ENCODE results near the gene RECQL.
A peak's percentile ranks its signal among the peaks of the same experiment; 100 is the strongest.

Gene RECQL

GRCh38 chr12:21501258-21502163 lies at the start of gene RECQL, which contains the start of gene GOLT1B:
RECQL (minus strand) TSS chr12:21501635; CDS start chr12:21499570, 2,065 bp downstream.
GOLT1B (plus strand) TSS chr12:21501789; CDS start chr12:21501924, 135 bp downstream.
- DNase-seq, result peak; percentile 93

GRCh38 chr12:21547437-21547836 lies 46.0 kb upstream of the RECQL start:
- DNase-seq, result no peak

- DNase-seq, result no peak
These were observed 45.3 kb upstream of the RECQL start for GRCh38 chr12:21546716-21547115.

DNA sequence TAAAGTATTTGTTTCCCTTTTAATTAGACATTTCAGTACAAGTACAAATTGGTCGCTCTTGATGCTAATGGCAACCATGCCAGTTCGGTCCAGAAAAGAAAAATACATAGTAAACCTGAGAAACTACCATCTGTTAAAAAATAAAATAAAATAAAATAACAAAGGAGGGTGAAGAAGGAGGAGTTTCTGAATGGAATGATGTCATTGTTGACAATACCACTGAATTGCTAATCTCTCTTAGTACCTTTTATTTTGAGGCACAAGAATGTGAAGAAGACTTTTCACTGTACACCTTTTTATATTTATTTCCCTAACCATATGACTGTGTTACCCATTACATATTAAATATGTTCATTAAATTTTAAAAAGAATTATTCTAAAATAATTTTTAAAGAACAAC lies 44.1 kb upstream of the RECQL start:
- DNase-seq, result no peak

DNA sequence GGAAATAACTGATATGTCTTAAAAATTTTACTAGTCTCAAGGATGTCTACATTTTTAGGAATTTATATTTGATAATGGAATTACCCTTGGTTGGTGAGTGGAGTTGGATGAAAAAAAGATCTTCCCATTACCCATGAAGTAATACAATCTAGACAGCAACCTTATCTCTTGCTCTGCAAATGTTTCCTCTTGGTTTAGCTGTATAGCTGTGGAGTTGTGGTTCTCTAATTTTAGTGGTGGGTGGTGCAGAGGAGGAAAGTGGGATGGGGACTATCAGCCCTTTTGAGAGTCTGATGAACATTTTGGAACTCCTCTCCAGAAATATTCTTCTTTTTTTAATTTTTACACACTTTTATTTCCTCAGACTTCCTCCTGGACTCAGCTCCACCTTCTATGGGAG lies 41.7 kb upstream of the RECQL start:
- DNase-seq, result no peak

DNA sequence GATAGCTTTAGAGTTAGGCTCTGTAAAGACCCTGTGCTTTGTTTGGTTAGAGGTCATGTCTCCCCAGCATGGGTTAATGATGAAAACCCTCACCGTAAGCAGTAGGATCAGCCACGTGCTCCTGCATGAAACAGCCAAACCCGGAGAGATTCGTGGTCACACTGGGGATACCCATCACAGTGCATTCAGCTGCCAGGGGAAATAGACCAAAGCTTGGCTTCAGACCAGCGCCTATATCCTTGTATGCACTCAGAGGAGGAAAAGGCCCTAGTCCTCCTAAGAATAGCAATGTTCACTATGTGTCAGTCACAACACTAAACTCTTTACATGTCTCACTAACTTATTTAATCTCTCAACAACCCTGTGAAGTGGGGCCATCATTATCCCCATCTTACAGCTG lies 41.0 kb upstream of the RECQL start:
- no peak for DNase-seq

GRCh38 chr12:21541773-21542172 lies 40.3 kb upstream of the RECQL start:
- DNase-seq, result no peak

DNA sequence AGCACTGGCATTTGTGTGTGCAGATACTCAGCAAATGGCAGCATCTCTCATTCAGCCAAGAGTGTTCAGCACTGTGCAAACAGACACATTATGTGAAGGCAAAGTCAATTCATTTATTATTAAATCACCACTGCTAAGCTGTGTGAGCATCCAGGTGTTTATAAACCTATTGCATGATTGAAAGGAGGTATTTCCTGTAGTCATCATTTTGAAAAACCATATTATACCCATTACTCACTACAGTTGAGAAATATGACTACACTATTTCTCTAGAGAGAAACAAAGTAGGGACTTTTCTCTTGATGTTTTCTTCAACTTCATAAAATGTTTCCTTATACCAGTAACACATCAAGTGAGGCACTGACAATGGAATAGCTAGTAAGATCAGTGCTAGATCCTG lies 38.4 kb upstream of the RECQL start:
- no peak for DNase-seq

DNA sequence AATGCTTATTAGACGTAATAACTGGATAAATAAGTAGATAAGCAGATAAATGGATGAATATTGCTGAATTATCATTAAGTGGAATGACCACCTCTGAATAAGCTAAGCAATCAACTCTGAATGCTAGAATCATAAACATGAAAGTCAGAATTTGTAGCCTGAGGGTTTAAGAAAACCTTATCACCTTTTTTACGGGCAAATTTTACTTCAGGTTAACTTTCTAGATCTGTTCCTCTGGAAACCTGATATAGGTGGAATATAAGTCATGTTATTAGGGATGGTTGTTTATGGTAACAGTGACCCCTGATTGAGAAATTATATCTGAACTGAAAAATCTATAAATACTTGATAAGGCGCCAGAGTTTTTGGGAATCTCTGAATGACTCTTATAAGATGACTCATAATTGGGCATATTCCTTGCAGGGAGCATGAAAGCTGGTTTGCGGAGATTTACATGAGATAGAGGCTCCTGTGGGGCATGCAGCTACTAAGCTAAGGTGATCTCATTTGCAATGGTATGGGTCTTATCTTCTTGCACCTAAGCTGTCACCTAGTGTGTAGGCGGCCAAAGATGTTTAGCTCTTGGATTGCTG lies 36.7 kb upstream of the RECQL start:
- DNase-seq, result no peak

- DNase-seq, result no peak
These were observed 28.0 kb upstream of the RECQL start for GRCh38 chr12:21529456-21529855.

DNA sequence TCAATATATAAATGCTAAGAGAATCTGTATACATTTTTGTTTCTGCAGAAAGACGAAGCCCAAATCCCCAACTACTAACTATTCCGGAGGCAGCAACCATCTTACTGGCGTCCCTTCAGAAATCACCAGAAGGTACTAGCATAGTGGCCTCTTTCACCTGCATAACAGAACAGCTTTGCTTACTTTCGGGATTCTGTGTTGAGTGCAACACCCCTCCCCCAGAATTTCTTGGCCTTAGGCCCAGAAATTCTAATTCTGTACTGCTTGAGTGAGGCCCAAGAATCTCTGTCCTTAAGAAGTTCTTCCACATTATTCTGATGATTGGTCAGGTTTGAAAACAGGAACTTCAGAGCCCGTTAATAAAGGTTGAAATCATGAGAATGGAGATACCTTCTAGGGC lies 27.5 kb upstream of the RECQL start:
- no peak for DNase-seq

- no peak for DNase-seq
These were observed 26.2 kb upstream of the RECQL start for GRCh38 chr12:21527451-21528180.

DNA sequence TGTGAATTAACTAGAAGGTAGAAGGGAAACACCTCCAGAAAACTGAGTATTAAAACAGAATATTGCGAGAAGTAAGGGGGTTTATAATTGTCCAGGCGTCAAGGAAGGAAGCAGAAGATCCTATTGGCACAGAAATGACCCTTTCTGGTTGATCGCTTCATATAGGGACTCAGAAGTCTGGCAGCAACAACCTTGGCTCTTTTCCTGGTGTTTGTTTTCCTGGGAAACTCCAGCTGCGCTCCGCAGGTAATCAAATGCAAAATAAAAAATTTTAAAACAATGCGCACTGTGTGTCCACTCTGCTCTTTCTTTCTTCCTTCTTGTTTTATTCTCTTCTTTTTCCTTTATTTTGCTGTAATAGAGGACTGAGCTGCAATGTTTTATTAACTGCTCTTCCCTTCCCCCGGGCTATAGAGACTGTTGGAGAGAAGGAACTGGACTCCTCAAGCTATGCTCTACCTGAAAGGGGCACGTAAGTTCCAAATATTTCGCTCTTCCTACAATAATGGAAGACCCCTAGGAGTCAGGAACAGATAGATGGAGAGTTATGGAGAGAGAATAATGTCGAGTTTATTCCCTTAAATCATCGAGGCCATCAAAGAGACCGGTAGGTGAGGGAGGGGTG lies 25.4 kb upstream of the RECQL start:
- DNase-seq, result no peak

GRCh38 chr12:21526053-21526452 lies 24.6 kb upstream of the RECQL start, which contains the start of gene SPX:
SPX (plus strand) TSS chr12:21526296; CDS start chr12:21526473, 177 bp downstream.
- no peak for DNase-seq

- DNase-seq, result no peak
These were observed 21.7 kb upstream of the RECQL start for GRCh38 chr12:21523148-21523547.

DNA sequence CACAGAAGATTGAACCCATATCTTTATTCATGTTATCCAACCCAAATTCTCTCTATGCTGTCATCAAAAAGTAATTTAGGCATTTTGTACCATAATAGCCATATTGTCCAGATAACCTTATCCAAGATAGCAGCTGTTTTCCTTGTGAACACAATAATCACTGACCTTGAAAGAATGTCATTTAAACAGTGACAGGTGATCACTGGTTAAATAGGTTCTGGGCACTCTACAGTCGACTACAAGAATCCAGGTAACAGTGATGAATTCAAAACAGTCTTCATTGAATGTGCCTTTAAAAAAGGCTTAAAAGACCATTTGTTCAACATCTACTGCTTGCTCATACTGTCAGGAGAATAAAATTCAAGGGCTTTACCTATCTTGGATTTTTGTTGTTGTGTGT lies 20.1 kb upstream of the RECQL start:
- no peak for DNase-seq

- DNase-seq, result no peak
These were observed 17.0 kb upstream of the RECQL start for GRCh38 chr12:21518451-21518850.

DNA sequence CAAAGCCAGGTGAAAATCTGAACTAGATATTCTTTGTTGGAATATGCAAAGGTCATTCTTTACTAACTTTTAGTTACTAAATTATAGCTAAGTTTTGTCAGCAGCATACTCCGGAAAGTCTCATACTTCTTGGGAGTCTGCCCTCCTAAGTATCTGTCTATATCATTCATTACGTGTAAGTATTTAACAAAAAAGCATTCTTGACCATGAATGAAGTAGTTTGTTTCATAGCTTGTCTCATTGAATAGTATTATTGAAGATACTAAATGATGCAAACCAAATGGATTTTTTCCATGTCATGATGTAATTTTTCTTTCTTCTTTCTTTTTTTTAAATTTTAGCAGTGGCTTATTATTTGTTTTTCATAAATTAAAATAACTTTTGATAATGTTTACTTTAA lies 14.8 kb upstream of the RECQL start:
- no peak for DNase-seq

GRCh38 chr12:21509768-21510167 lies 8.3 kb upstream of the RECQL start:
- DNase-seq, result no peak

DNA sequence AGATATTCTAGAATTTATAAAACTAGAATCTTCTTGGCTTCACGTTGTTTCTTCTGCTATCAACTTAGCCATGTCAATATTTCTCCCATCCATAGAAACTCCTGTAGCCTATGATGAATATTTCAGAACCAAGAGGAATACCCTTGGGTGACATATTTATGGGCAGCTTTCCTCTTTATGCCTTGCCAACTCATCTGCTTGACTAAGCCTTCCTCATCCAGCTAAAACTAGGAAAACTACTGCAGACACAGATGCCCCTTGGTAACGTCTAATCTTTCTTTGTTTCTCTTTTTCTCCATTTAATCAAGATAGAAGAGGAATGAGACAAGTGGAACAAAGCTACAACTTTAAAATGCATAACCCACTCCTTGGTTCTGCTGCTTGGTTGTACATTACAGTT lies 6.4 kb upstream of the RECQL start:
- no peak for DNase-seq

GRCh38 chr12:21505888-21506287 lies 4.5 kb upstream of the RECQL start:
- no peak for DNase-seq

GRCh38 chr12:21502872-21503271 lies 1.4 kb upstream of the RECQL start:
- DNase-seq, result no peak

- no peak for DNase-seq
These were observed 695 bp upstream of the RECQL start for GRCh38 chr12:21502164-21502496.

All from NCI-H446 treated with DMSO at 0.1 percent for 48 hours (cell line).